ENCODE data around the gene RGS8.
A peak's percentile ranks its signal among the peaks of the same experiment; 100 is the strongest.

Gene RGS8

DNA sequence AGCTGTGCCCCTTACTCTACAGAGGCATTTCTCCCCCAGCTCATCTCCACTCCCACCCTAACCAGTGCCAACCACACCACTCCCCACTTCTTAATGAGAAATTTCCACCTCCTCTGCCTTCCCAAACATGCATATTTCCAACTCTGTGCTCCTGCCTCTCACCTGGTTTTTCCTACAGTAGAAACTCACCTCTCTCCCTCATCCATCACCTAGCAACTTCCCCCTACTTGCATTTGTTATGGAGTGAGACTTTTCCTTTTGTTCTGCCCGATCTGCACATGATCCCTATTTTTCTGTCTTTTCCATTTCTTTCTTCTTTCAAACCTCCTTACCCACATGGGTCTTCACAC lies 11.9 kb downstream of the RGS8 start:
- no peaks in the 10 kb centered on the region for H3K9me3 ChIP-seq (ENCODE audit: control extremely low read depth in 1 of 5, control insufficient read depth in 4 of 5, insufficient read depth in 2 of 5, low read depth in 1 of 5, low read length in 4 of 5)
- no peaks in the 10 kb centered on the region for H3K4me1 ChIP-seq (ENCODE audit: control extremely low read depth in 1 of 4, control insufficient read depth in 4 of 4, insufficient read depth in 4 of 4, low read length in 3 of 4)
- ChIA-PET POLR2A (no interaction called here), CTCF (interaction anchor here (1.3 kb wide), 1 partner anchor 111 kb away, joined by 3 read pairs; no protein-coding TSS in a partner anchor)
- H3K27me3 ChIP-seq (replicated peaks in 2 of 5; ENCODE audit: control insufficient read depth in 4 of 5, insufficient read depth in 5 of 5, low read length in 4 of 5) = peaks cover 0 to 21% (median 5%) of the 10 kb centered on the region in 5 experiments
- H3K27ac ChIP-seq (ENCODE audit: insufficient read depth in 1 of 2, low read depth in 1 of 2, low read length in 2 of 2, poor library complexity in 1 of 2, severe bottlenecking in 2 of 2) = no peak overlapping the region
- no peak overlapping the region for H3K4me3 ChIP-seq (ENCODE audit: control insufficient read depth in 1 of 7, extremely low read depth in 1 of 7, insufficient read depth in 4 of 7, low read depth in 2 of 7, low read length in 6 of 7)
- DNase-seq = no peak
- 63% methylated on average over 1 of the region's 1 CpG for WGBS (ENCODE audit: insufficient coverage)
- no peaks in the 10 kb centered on the region for H3K36me3 ChIP-seq (ENCODE audit: control insufficient read depth in 4 of 4, insufficient read depth in 4 of 4, low read length in 3 of 4)

DNA sequence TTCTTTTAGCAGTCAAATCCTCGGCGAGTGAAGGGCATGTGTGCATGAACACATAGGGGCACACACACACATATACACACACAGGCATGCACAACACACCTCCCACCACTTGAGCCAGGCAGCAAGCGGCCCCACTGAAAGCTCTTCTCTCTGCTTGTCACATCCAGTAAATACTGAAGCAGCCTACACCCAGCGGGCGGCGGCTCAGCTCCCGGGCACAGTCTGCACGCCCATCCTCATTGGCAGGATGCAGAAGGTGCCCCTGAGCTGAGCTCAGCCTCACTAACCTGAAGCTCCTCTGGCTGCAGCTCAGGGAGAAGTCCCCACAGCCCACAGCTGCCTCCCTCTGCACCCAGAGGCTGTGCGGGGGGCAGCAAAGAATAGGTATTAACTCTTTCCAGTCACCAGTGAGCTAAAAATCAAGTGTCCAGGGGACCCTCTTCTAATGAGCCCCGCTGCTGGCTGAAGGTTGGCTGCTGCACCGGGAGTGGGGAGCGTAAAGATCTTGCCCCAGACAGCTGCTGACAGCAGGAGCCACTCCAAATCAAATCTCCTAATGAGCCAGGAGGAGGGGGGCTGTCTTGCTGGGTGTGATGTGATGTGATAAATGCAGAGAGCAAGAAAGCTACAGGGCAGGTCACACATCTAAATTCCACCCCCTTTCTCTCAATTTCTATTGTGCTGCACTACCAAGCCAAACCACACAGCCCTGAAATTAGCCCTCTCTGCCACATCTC lies 12.5 kb downstream of the RGS8 start:
- CTCF ChIA-PET = no interaction called here
- DNase-seq = peak in 1 of 3 donors; percentile 7
- H3K9me3 ChIP-seq (ENCODE audit: control extremely low read depth in 1 of 5, control insufficient read depth in 4 of 5, insufficient read depth in 2 of 5, low read depth in 1 of 5, low read length in 4 of 5) = no peaks in the 10 kb centered on the region
- 87% methylated on average over 5 of the region's 12 CpGs for WGBS (ENCODE audit: insufficient coverage)
- H3K4me1 ChIP-seq (ENCODE audit: control extremely low read depth in 1 of 4, control insufficient read depth in 4 of 4, insufficient read depth in 4 of 4, low read length in 3 of 4) = no peaks in the 10 kb centered on the region
- no peak overlapping the region for H3K4me3 ChIP-seq (ENCODE audit: control insufficient read depth in 1 of 7, extremely low read depth in 1 of 7, insufficient read depth in 4 of 7, low read depth in 2 of 7, low read length in 6 of 7)
- H3K36me3 ChIP-seq (ENCODE audit: control insufficient read depth in 4 of 4, insufficient read depth in 4 of 4, low read length in 3 of 4) = no peaks in the 10 kb centered on the region
- peaks cover 0 to 21% (median 5%) of the 10 kb centered on the region in 5 experiments for H3K27me3 ChIP-seq (replicated peaks in 2 of 5; ENCODE audit: control insufficient read depth in 4 of 5, insufficient read depth in 5 of 5, low read length in 4 of 5)
- POLR2A ChIA-PET = no interaction called here
- no peak overlapping the region for H3K27ac ChIP-seq (ENCODE audit: insufficient read depth in 1 of 2, low read depth in 1 of 2, low read length in 2 of 2, poor library complexity in 1 of 2, severe bottlenecking in 2 of 2)

DNA sequence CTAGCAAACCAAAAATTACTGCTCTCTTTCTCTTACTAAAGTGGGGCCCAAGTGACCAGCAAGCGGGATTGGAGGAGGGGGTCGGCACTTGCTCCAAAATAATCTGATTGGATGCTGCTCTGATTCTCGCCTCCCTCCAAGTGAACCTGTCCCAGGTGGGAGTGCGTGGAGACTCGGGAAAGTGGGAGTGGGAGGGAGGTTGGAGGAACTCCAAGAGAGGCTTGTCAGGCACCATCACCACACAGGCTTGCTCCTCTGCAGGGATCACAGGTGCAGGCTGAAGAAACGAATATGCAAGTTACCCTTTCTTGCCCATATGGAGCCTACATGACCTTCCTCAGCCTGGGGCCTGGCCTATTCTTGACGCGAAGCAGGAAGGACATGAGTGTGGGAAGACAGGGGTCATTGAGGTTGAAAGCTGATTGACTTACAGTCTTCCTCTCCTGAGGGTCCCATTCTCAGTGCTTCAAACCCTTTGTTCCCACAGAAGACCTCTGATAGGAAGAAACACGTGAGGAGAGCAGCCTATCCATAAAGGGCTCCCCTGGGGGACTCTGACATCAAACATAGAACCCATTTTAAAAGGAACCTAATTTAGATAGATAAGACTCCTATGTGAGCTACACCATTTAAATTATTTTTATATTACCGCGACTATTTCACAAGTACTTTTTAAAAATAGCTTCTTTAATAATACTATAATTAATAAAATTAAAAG lies 14.2 kb downstream of the RGS8 start:
- peaks cover 0 to 21% (median 5%) of the 10 kb centered on the region in 5 experiments for H3K27me3 ChIP-seq (replicated peaks in 2 of 5; ENCODE audit: control insufficient read depth in 4 of 5, insufficient read depth in 5 of 5, low read length in 4 of 5)
- H3K36me3 ChIP-seq (ENCODE audit: control insufficient read depth in 4 of 4, insufficient read depth in 4 of 4, low read length in 3 of 4) = no peaks in the 10 kb centered on the region
- 90% methylated on average over 5 of the region's 11 CpGs for WGBS (ENCODE audit: insufficient coverage)
- H3K27ac ChIP-seq (ENCODE audit: insufficient read depth in 1 of 2, low read depth in 1 of 2, low read length in 2 of 2, poor library complexity in 1 of 2, severe bottlenecking in 2 of 2) = no peak overlapping the region
- DNase-seq = no peak
- H3K4me3 ChIP-seq (ENCODE audit: control insufficient read depth in 1 of 7, extremely low read depth in 1 of 7, insufficient read depth in 4 of 7, low read depth in 2 of 7, low read length in 6 of 7) = no peak overlapping the region
- ChIA-PET CTCF (no interaction called here), POLR2A (no interaction called here)
- H3K9me3 ChIP-seq (ENCODE audit: control extremely low read depth in 1 of 5, control insufficient read depth in 4 of 5, insufficient read depth in 2 of 5, low read depth in 1 of 5, low read length in 4 of 5) = no peaks in the 10 kb centered on the region
- no peaks in the 10 kb centered on the region for H3K4me1 ChIP-seq (ENCODE audit: control extremely low read depth in 1 of 4, control insufficient read depth in 4 of 4, insufficient read depth in 4 of 4, low read length in 3 of 4)

DNA sequence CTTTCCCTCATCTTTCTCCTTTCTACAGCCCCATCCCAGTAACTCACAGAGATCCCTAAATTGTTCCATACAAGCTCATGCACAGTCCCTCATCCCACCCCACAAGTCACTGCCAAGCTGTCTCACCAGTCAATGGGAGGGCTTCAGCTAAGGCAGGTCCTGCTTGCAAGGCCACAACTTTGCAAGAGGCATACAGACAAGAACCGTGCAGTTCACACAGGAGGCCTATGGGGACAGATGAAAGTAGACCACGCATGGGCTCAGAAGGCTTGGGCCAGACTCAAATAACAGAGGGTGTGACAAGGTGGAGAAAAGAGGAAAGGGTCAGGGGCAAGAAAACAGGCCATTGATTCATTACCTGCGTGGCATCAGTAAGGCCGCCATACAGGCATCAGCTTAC lies 15.1 kb downstream of the RGS8 start:
- H3K36me3 ChIP-seq (ENCODE audit: control insufficient read depth in 4 of 4, insufficient read depth in 4 of 4, low read length in 3 of 4) = no peaks in the 10 kb centered on the region
- CTCF ChIA-PET = no interaction called here
- POLR2A ChIA-PET = no interaction called here
- WGBS (ENCODE audit: insufficient coverage) = 96% methylated on average over 3 of the region's 4 CpGs
- H3K4me3 ChIP-seq (ENCODE audit: control insufficient read depth in 1 of 7, extremely low read depth in 1 of 7, insufficient read depth in 4 of 7, low read depth in 2 of 7, low read length in 6 of 7) = no peak overlapping the region
- H3K9me3 ChIP-seq (ENCODE audit: control extremely low read depth in 1 of 5, control insufficient read depth in 4 of 5, insufficient read depth in 2 of 5, low read depth in 1 of 5, low read length in 4 of 5) = no peaks in the 10 kb centered on the region
- no peak for DNase-seq
- H3K4me1 ChIP-seq (ENCODE audit: control extremely low read depth in 1 of 4, control insufficient read depth in 4 of 4, insufficient read depth in 4 of 4, low read length in 3 of 4) = no peaks in the 10 kb centered on the region
- H3K27me3 ChIP-seq (replicated peaks in 2 of 5; ENCODE audit: control insufficient read depth in 4 of 5, insufficient read depth in 5 of 5, low read length in 4 of 5) = peaks cover 0 to 21% (median 5%) of the 10 kb centered on the region in 5 experiments
- no peak overlapping the region for H3K27ac ChIP-seq (ENCODE audit: insufficient read depth in 1 of 2, low read depth in 1 of 2, low read length in 2 of 2, poor library complexity in 1 of 2, severe bottlenecking in 2 of 2)

DNA sequence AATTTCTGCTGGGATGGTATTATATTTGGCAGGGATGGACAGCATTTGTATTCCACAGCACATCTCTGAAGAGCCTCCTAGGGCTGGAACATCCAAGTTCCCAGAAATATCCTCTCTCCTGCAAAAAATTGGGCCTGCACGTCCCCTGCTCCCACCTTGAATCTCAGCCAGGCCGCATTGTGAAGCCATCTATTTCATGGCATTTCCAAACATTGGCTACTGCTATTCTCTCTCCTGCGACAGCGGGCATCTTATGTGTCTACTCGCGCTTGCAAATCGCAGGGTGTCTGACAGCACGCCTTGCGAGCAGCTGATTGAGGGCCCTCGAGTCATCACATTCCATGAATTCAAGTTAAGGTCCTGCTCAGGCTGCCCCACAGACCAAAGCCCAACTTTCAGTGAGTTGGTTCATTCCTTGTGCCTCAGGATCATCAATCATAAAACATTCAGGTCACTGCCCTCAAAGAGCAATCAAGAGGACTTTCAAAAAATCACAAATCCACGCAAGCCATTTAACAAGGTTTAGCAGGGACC lies 15.8 kb downstream of the RGS8 start:
- H3K27ac ChIP-seq (ENCODE audit: insufficient read depth in 1 of 2, low read depth in 1 of 2, low read length in 2 of 2, poor library complexity in 1 of 2, severe bottlenecking in 2 of 2) = no peak overlapping the region
- POLR2A ChIA-PET = no interaction called here
- no peaks in the 10 kb centered on the region for H3K4me1 ChIP-seq (ENCODE audit: control extremely low read depth in 1 of 4, control insufficient read depth in 4 of 4, insufficient read depth in 4 of 4, low read length in 3 of 4)
- peaks cover 0 to 21% (median 5%) of the 10 kb centered on the region in 5 experiments for H3K27me3 ChIP-seq (replicated peaks in 2 of 5; ENCODE audit: control insufficient read depth in 4 of 5, insufficient read depth in 5 of 5, low read length in 4 of 5)
- CTCF ChIA-PET = no interaction called here
- no peaks in the 10 kb centered on the region for H3K36me3 ChIP-seq (ENCODE audit: control insufficient read depth in 4 of 4, insufficient read depth in 4 of 4, low read length in 3 of 4)
- no peak for DNase-seq
- H3K9me3 ChIP-seq (ENCODE audit: control extremely low read depth in 1 of 5, control insufficient read depth in 4 of 5, insufficient read depth in 2 of 5, low read depth in 1 of 5, low read length in 4 of 5) = no peaks in the 10 kb centered on the region
- 94% methylated on average over 9 of the region's 11 CpGs for WGBS (ENCODE audit: insufficient coverage)
- no peak overlapping the region for H3K4me3 ChIP-seq (ENCODE audit: control insufficient read depth in 1 of 7, extremely low read depth in 1 of 7, insufficient read depth in 4 of 7, low read depth in 2 of 7, low read length in 6 of 7)

DNA sequence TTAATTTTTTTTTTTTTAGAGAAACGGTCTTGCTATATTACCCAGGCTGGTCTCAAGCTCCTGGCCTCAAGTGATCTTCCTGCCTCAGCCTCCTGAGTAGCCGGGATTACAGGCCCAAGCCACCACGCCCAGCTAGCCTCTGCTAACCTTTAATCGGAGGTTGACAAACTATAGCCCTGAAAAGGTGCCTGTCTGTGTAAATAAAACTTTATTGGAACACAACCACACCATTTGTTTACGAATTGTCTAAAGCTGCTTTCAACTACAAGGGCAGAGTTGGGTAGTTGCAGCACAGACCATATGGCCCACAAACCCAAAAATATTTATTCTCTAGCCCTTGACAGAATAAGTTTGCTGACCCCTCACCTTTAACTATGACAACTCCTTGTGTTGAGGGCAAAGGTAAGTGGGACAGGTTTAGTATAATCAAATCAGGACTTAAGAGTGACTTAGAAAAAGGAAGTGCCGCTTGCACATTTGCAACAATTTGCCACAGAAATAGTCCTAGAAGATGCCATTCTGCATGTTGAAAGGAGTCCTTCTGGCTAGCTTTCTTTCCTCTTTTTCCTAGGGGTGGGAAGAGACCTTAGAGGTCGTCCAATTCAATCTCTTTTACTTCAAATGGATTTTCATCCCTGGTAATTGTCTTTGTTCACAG lies 16.4 kb downstream of the RGS8 start:
- ChIA-PET POLR2A (no interaction called here), CTCF (interaction anchor here (1.3 kb wide), 1 partner anchor 9 kb away, joined by 4 read pairs; no protein-coding TSS in a partner anchor)
- H3K27me3 ChIP-seq (replicated peaks in 2 of 5; ENCODE audit: control insufficient read depth in 4 of 5, insufficient read depth in 5 of 5, low read length in 4 of 5) = peaks cover 0 to 18% (median 5%) of the 10 kb centered on the region in 5 experiments
- no peaks in the 10 kb centered on the region for H3K4me1 ChIP-seq (ENCODE audit: control extremely low read depth in 1 of 4, control insufficient read depth in 4 of 4, insufficient read depth in 4 of 4, low read length in 3 of 4)
- no peaks in the 10 kb centered on the region for H3K9me3 ChIP-seq (ENCODE audit: control extremely low read depth in 1 of 5, control insufficient read depth in 4 of 5, insufficient read depth in 2 of 5, low read depth in 1 of 5, low read length in 4 of 5)
- no peak overlapping the region for H3K4me3 ChIP-seq (ENCODE audit: control insufficient read depth in 1 of 7, extremely low read depth in 1 of 7, insufficient read depth in 4 of 7, low read depth in 2 of 7, low read length in 6 of 7)
- no peaks in the 10 kb centered on the region for H3K36me3 ChIP-seq (ENCODE audit: control insufficient read depth in 4 of 4, insufficient read depth in 4 of 4, low read length in 3 of 4)
- DNase-seq = no peak
- no peak overlapping the region for H3K27ac ChIP-seq (ENCODE audit: insufficient read depth in 1 of 2, low read depth in 1 of 2, low read length in 2 of 2, poor library complexity in 1 of 2, severe bottlenecking in 2 of 2)
- 93% methylated on average over 3 of the region's 7 CpGs for WGBS (ENCODE audit: insufficient coverage)

DNA sequence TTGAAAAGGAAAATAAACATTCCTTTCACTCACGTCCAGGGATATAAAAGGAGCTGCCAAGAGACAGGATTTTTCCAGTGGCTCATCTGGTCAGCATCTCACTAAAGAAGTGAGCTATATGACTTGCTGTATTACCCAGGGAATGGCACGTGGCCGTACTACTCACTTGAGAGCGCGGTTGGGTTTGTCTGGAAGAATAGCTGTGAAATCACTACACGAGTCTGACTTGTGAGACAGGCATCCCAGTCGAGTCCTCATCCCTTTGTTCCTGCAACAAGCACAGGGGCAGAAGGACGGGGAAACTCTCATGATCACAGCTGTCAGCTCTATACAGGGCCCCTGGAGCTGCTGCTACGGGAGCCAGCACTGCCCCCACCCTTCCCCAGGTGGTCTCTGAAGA lies 17.7 kb downstream of the RGS8 start:
- 79% methylated on average over 7 of the region's 9 CpGs for WGBS (ENCODE audit: insufficient coverage)
- Histone ChIP-seq H3K4me1 (ENCODE audit: control extremely low read depth in 1 of 4, control insufficient read depth in 4 of 4, insufficient read depth in 4 of 4, low read length in 3 of 4) (no peaks in the 10 kb centered on the region), H3K27ac (ENCODE audit: insufficient read depth in 1 of 2, low read depth in 1 of 2, low read length in 2 of 2, poor library complexity in 1 of 2, severe bottlenecking in 2 of 2) (no peak overlapping the region), H3K36me3 (ENCODE audit: control insufficient read depth in 4 of 4, insufficient read depth in 4 of 4, low read length in 3 of 4) (no peaks in the 10 kb centered on the region), H3K9me3 (ENCODE audit: control extremely low read depth in 1 of 5, control insufficient read depth in 4 of 5, insufficient read depth in 2 of 5, low read depth in 1 of 5, low read length in 4 of 5) (no peaks in the 10 kb centered on the region), H3K27me3 (replicated peaks in 2 of 5; ENCODE audit: control insufficient read depth in 4 of 5, insufficient read depth in 5 of 5, low read length in 4 of 5) (peaks cover 0 to 9% (median 5%) of the 10 kb centered on the region in 5 experiments), H3K4me3 (ENCODE audit: control insufficient read depth in 1 of 7, extremely low read depth in 1 of 7, insufficient read depth in 4 of 7, low read depth in 2 of 7, low read length in 6 of 7) (no peak overlapping the region)
- DNase-seq = no peak
- ChIA-PET POLR2A (no interaction called here), CTCF (interaction anchor here (0.5 to 1.3 kb wide), 3 partner anchors 10 to 71 kb away, joined by 3 to 4 read pairs (median 3); no protein-coding TSS in a partner anchor)

All from common myeloid progenitor, CD34-positive (primary cell).